GM18951 (cell line): Measurements from ENCODE around the gene RREB1.

Experiments
- POLR2A ChIP-seq: IDR thresholded peaks from 4 replicates; pipeline ENCODE4 v1.6.1; 2011; ENCODE audit warnings: mild to moderate bottlenecking; ENCODE audit not compliant: insufficient read length, insufficient read depth; ENCODE audit errors: extremely low read depth
- in situ Hi-C: fragments of 300-500 bp; cut with MboI; formaldehyde crosslinking; loops from one replicate; pipeline ENCODE4 v1.12.0; 2022; ENCODE audit warnings: low sequenced_read_pairs, mixed read lengths, inconsistent platforms; ENCODE audit not compliant: unreplicated experiment

RREB1 gene

GRCh38 chr6:7171119-7171518 lies 63.4 kb downstream of the RREB1 start:
- in situ Hi-C loops, result no loop called here
- TF ChIP-seq POLR2A, result no peak

GRCh38 chr6:7171733-7172132 lies 64.0 kb downstream of the RREB1 start:
- in situ Hi-C loops, result no loop called here
- no peak for TF ChIP-seq POLR2A

- in situ Hi-C loops, result no loop called here
- no peak for TF ChIP-seq POLR2A
These were observed 64.9 kb downstream of the RREB1 start for GRCh38 chr6:7172649-7173048.

- in situ Hi-C loops, result no loop called here
These were observed 66.2 kb downstream of the RREB1 start for GRCh38 chr6:7173843-7174503.

GRCh38 chr6:7175462-7175861 lies 67.7 kb downstream of the RREB1 start:
- TF ChIP-seq POLR2A, result no peak
- in situ Hi-C loops, result no loop called here

More at GRCh38 chr6:7173843-7174503, 66.2 kb downstream of the RREB1 start:
- TF ChIP-seq POLR2A, result no peak

GRCh38 chr6:7176208-7176607 lies 68.4 kb downstream of the RREB1 start:
- no peak for TF ChIP-seq POLR2A
- in situ Hi-C loops, result no loop called here

- no peak for TF ChIP-seq POLR2A
- in situ Hi-C loops, result no loop called here
These were observed 70.5 kb downstream of the RREB1 start for GRCh38 chr6:7178280-7178679.

- in situ Hi-C loops, result no loop called here
- no peak for TF ChIP-seq POLR2A
These were observed 73.0 kb downstream of the RREB1 start for GRCh38 chr6:7180751-7181150.

GRCh38 chr6:7183707-7184106 lies 75.9 kb downstream of the RREB1 start:
- TF ChIP-seq POLR2A, result no peak
- in situ Hi-C loops, result no loop called here

- TF ChIP-seq POLR2A, result no peak
- in situ Hi-C loops, result no loop called here
These were observed 76.7 kb downstream of the RREB1 start for GRCh38 chr6:7184502-7184901.

- in situ Hi-C loops, result no loop called here
- TF ChIP-seq POLR2A, result no peak
These were observed 77.8 kb downstream of the RREB1 start for GRCh38 chr6:7185561-7185960.

- TF ChIP-seq POLR2A, result no peak
- in situ Hi-C loops, result no loop called here
These were observed 80.7 kb downstream of the RREB1 start for GRCh38 chr6:7188492-7188891.

- no peak for TF ChIP-seq POLR2A
These were observed 81.5 kb downstream of the RREB1 start for GRCh38 chr6:7189101-7189758.

GRCh38 chr6:7190791-7191190 lies 83.0 kb downstream of the RREB1 start:
- in situ Hi-C loops, result no loop called here
- no peak for TF ChIP-seq POLR2A

More at GRCh38 chr6:7189101-7189758, 81.5 kb downstream of the RREB1 start:
- in situ Hi-C loops, result no loop called here
